Memory B cell (primary cell): ENCODE data around the gene ADCK1.
"Not testable (repeated sequence)": the region's sequence is repeated elsewhere in the genome, so short reads cannot be mapped to it uniquely, and the experiment has no call there.

Source experiments
- ATAC-seq: fragments of 150-1000 bp; cut with Tn5 transposase; 2 replicates; pipeline ENCODE4 v1.10.0; 2021; ENCODE audit warnings: low read depth, mild to moderate bottlenecking, moderate library complexity
- DNase-seq, 2 donors: peaks; one replicate each; pipeline ENCODE4 v3.0.0; 2022; ENCODE audit warnings: low spot score in 2 of 2
- H3K27ac Mint-ChIP-seq: one replicate; pipeline ENCODE4 v1.8.0; 2022; ENCODE audit warnings: mild to moderate bottlenecking, moderate library complexity, mixed read lengths
- H3K27me3 Mint-ChIP-seq: one replicate; pipeline ENCODE4 v1.8.0; 2022; ENCODE audit warnings: mixed read lengths
- H3K36me3 Mint-ChIP-seq: one replicate; pipeline ENCODE4 v1.8.0; 2022; ENCODE audit warnings: mild to moderate bottlenecking, mixed read lengths
- H3K4me1 Mint-ChIP-seq: one replicate; pipeline ENCODE4 v1.8.0; 2022; ENCODE audit warnings: mixed read lengths
- H3K4me3 Mint-ChIP-seq: one replicate; pipeline ENCODE4 v1.8.0; 2022; ENCODE audit warnings: mild to moderate bottlenecking, moderate library complexity, mixed read lengths
- H3K9me3 Mint-ChIP-seq: one replicate; pipeline ENCODE4 v1.8.0; 2022; ENCODE audit warnings: mixed read lengths

ADCK1 gene

GRCh38 chr14:77936138-77936639, 136.3 kb downstream of the ADCK1 start:
- Mint-ChIP-seq H3K36me3 (peaks cover 34% of the 10 kb centered on the region), H3K27ac (no peak overlapping the region), H3K4me1 (no peaks in the 10 kb centered on the region), H3K9me3 (peaks cover 10% of the 10 kb centered on the region), H3K4me3 (no peak overlapping the region), H3K27me3 (no peaks in the 10 kb centered on the region)
- DNase-seq, result no peak
- no peak for ATAC-seq

- no peak for DNase-seq
- H3K27ac Mint-ChIP-seq, result no peak overlapping the region
- H3K4me3 Mint-ChIP-seq, result no peak overlapping the region
- H3K27me3 Mint-ChIP-seq, result peaks cover 2% of the 10 kb centered on the region
- H3K36me3 Mint-ChIP-seq, result peaks cover 6% of the 10 kb centered on the region
- ATAC-seq, result no peak
- no peaks in the 10 kb centered on the region for H3K4me1 Mint-ChIP-seq
- H3K9me3 Mint-ChIP-seq, result peaks cover 11% of the 10 kb centered on the region
Observed at GRCh38 chr14:77947372-77947771, 147.5 kb downstream of the ADCK1 start.

GRCh38 chr14:77950371-77951063, 150.6 kb downstream of the ADCK1 start:
- Mint-ChIP-seq H3K4me3 (no peak overlapping the region), H3K9me3 (peaks cover 8% of the 10 kb centered on the region), H3K27ac (no peak overlapping the region)

GRCh38 chr14:77955816-77956484, 156.0 kb downstream of the ADCK1 start:
- H3K36me3 Mint-ChIP-seq, result no peaks in the 10 kb centered on the region
- peaks cover 2% of the 10 kb centered on the region for H3K9me3 Mint-ChIP-seq
- H3K27ac Mint-ChIP-seq, result no peak overlapping the region
- no peak for DNase-seq
- H3K4me1 Mint-ChIP-seq, result no peaks in the 10 kb centered on the region
- H3K27me3 Mint-ChIP-seq, result peaks cover 10% of the 10 kb centered on the region
- ATAC-seq, result no peak
- no peak overlapping the region for H3K4me3 Mint-ChIP-seq

More at GRCh38 chr14:77950371-77951063, 150.6 kb downstream of the ADCK1 start:
- Mint-ChIP-seq H3K4me1 (no peaks in the 10 kb centered on the region), H3K36me3 (peaks cover 6% of the 10 kb centered on the region), H3K27me3 (peaks cover 4% of the 10 kb centered on the region)
- no peak for ATAC-seq
- DNase-seq, result no peak

GRCh38 chr14:77959686-77960085, 159.8 kb downstream of the ADCK1 start:
- DNase-seq, H3K9me3 Mint-ChIP-seq, H3K27ac Mint-ChIP-seq, H3K4me3 Mint-ChIP-seq, H3K4me1 Mint-ChIP-seq, H3K36me3 Mint-ChIP-seq, ATAC-seq: not testable (repeated sequence)
- H3K27me3 Mint-ChIP-seq, result peaks cover 13% of the 10 kb centered on the region

GRCh38 chr14:77961847-77962580, 162.1 kb downstream of the ADCK1 start:
- Mint-ChIP-seq H3K27me3 (peaks cover 9% of the 10 kb centered on the region), H3K36me3 (no peaks in the 10 kb centered on the region), H3K9me3 (peaks cover 2% of the 10 kb centered on the region), H3K4me3 (no peak overlapping the region), H3K27ac (no peak overlapping the region), H3K4me1 (peaks cover 2% of the 10 kb centered on the region)
- DNase-seq (no peak), ATAC-seq (no peak)

GRCh38 chr14:77962731-77963520, 163.0 kb downstream of the ADCK1 start:
- H3K27me3 Mint-ChIP-seq, result peaks cover 10% of the 10 kb centered on the region
- H3K27ac Mint-ChIP-seq, result no peak overlapping the region
- peaks cover 2% of the 10 kb centered on the region for H3K4me1 Mint-ChIP-seq
- no peak for ATAC-seq
- H3K4me3 Mint-ChIP-seq, result no peak overlapping the region
- no peaks in the 10 kb centered on the region for H3K36me3 Mint-ChIP-seq
- H3K9me3 Mint-ChIP-seq, result no peaks in the 10 kb centered on the region
- no peak for DNase-seq

- no peaks in the 10 kb centered on the region for H3K36me3 Mint-ChIP-seq
- DNase-seq (no peak), ATAC-seq (no peak)
- no peak overlapping the region for H3K4me3 Mint-ChIP-seq
- no peak overlapping the region for H3K27ac Mint-ChIP-seq
- no peaks in the 10 kb centered on the region for H3K9me3 Mint-ChIP-seq
- H3K4me1 Mint-ChIP-seq, result peaks cover 2% of the 10 kb centered on the region
- peaks cover 20% of the 10 kb centered on the region for H3K27me3 Mint-ChIP-seq
Observed at GRCh38 chr14:77964586-77964985, 164.7 kb downstream of the ADCK1 start.

GRCh38 chr14:77965050-77965449, 165.1 kb downstream of the ADCK1 start:
- Mint-ChIP-seq H3K9me3 (no peaks in the 10 kb centered on the region), H3K4me3 (no peak overlapping the region), H3K27ac (no peak overlapping the region), H3K4me1 (peaks cover 2% of the 10 kb centered on the region), H3K27me3 (peaks cover 21% of the 10 kb centered on the region), H3K36me3 (no peaks in the 10 kb centered on the region)
- ATAC-seq, result no peak
- no peak for DNase-seq

GRCh38 chr14:77965919-77966435, 166.1 kb downstream of the ADCK1 start:
- DNase-seq, result no peak
- Mint-ChIP-seq H3K4me1 (peaks cover 2% of the 10 kb centered on the region), H3K27ac (no peak overlapping the region), H3K9me3 (no peaks in the 10 kb centered on the region), H3K36me3 (no peaks in the 10 kb centered on the region), H3K27me3 (peaks cover 26% of the 10 kb centered on the region), H3K4me3 (peak overlapping the region; percentile 50)
- ATAC-seq, result peak; percentile 31

GRCh38 chr14:77967110-77967509, 167.2 kb downstream of the ADCK1 start:
- ATAC-seq (no peak), DNase-seq (no peak)
- Mint-ChIP-seq H3K36me3 (no peaks in the 10 kb centered on the region), H3K4me1 (peaks cover 2% of the 10 kb centered on the region), H3K4me3 (no peak overlapping the region), H3K27me3 (peaks cover 25% of the 10 kb centered on the region), H3K27ac (no peak overlapping the region), H3K9me3 (no peaks in the 10 kb centered on the region)

GRCh38 chr14:77970646-77971045, 170.7 kb downstream of the ADCK1 start:
- Mint-ChIP-seq H3K27me3 (peaks cover 21% of the 10 kb centered on the region), H3K36me3 (no peaks in the 10 kb centered on the region), H3K4me3 (no peak overlapping the region), H3K4me1 (peaks cover 2% of the 10 kb centered on the region), H3K9me3 (no peaks in the 10 kb centered on the region), H3K27ac (no peak overlapping the region)
- DNase-seq (no peak), ATAC-seq (no peak)

GRCh38 chr14:77973246-77973645, 173.3 kb downstream of the ADCK1 start:
- Mint-ChIP-seq H3K9me3 (no peaks in the 10 kb centered on the region), H3K4me1 (no peaks in the 10 kb centered on the region), H3K27me3 (peaks cover 16% of the 10 kb centered on the region), H3K27ac (no peak overlapping the region), H3K36me3 (no peaks in the 10 kb centered on the region), H3K4me3 (no peak overlapping the region)
- ATAC-seq, result no peak
- no peak for DNase-seq
